HG03095 (cell line): ENCODE data around the gene WDFY3.
"Not testable (repeated sequence)": the region's sequence is repeated elsewhere in the genome, so short reads cannot be mapped to it uniquely, and the experiment has no call there.

Source experiments
- ATAC-seq: cut with Tn5 transposase; IDR thresholded peaks from one replicate; pipeline ENCODE4 v1.9.1; 2021; ENCODE audit warnings: moderate library complexity; ENCODE audit not compliant: unreplicated experiment

WDFY3 gene

GRCh38 chr4:84726356-84726755, 240.1 kb downstream of the WDFY3 start:
- ATAC-seq: no peak

- no peak for ATAC-seq
These were observed 243.8 kb downstream of the WDFY3 start for GRCh38 chr4:84722720-84723119.

GRCh38 chr4:84719115-84719514, 247.4 kb downstream of the WDFY3 start:
- ATAC-seq: no peak

GRCh38 chr4:84718699-84719098, 247.8 kb downstream of the WDFY3 start:
- no peak for ATAC-seq

GRCh38 chr4:84710548-84710947, 255.9 kb downstream of the WDFY3 start:
- ATAC-seq: no peak

GRCh38 chr4:84708406-84709135, 257.9 kb downstream of the WDFY3 start:
- no peak for ATAC-seq

GRCh38 chr4:84706286-84706685, 260.2 kb downstream of the WDFY3 start:
- no peak for ATAC-seq

- ATAC-seq: no peak
These were observed 267.4 kb downstream of the WDFY3 start for GRCh38 chr4:84699001-84699671.

GRCh38 chr4:84697615-84698201, 268.8 kb downstream of the WDFY3 start:
- no peak for ATAC-seq

- ATAC-seq: no peak
These were observed 269.3 kb downstream of the WDFY3 start for GRCh38 chr4:84697159-84697558.

GRCh38 chr4:84691800-84692199, 274.7 kb downstream of the WDFY3 start:
- no peak for ATAC-seq

- ATAC-seq: no peak
These were observed 275.3 kb downstream of the WDFY3 start for GRCh38 chr4:84691170-84691691.

GRCh38 chr4:84690481-84690880, 276.0 kb downstream of the WDFY3 start:
- no peak for ATAC-seq

GRCh38 chr4:84689197-84689596, 277.3 kb downstream of the WDFY3 start:
- no peak for ATAC-seq

GRCh38 chr4:84688605-84689004, 277.9 kb downstream of the WDFY3 start:
- no peak for ATAC-seq

GRCh38 chr4:84685105-84685504, 281.4 kb downstream of the WDFY3 start:
- ATAC-seq: no peak

GRCh38 chr4:84684361-84684760, 282.1 kb downstream of the WDFY3 start:
- no peak for ATAC-seq

- no peak for ATAC-seq
These were observed 283.2 kb downstream of the WDFY3 start for GRCh38 chr4:84683064-84683850.

- not testable (repeated sequence) for ATAC-seq
These were observed 283.8 kb downstream of the WDFY3 start for GRCh38 chr4:84682661-84683060.

- no peak for ATAC-seq
These were observed 284.8 kb downstream of the WDFY3 start for GRCh38 chr4:84681486-84682274.
